H9 (cell line): ENCODE measurements around the gene ATP8A1. TPM values are rescaled to one million over a fixed set of nuclear protein-coding genes. Genes with fewer than 3 reads are reported as not detected.

Experiments
- DNase-seq: peaks from one replicate; pipeline ENCODE4 v3.0.0-alpha.2; 2017
- H2AFZ ChIP-seq: one replicate; pipeline ENCODE4 v1.6.1; 2013; ENCODE audit warnings: mild to moderate bottlenecking, low read length, control low read depth, moderate library complexity
- H2AK5ac ChIP-seq: 2 replicates; pipeline ENCODE4 v1.6.1; 2013; ENCODE audit warnings: low read length, control low read depth, mixed read lengths; ENCODE audit not compliant: insufficient read length
- H2BK120ac ChIP-seq: one replicate; pipeline ENCODE4 v1.6.1; 2013; ENCODE audit warnings: low read depth, mild to moderate bottlenecking, low read length, control low read depth, inconsistent platforms; ENCODE audit not compliant: poor library complexity, severe bottlenecking
- H2BK12ac ChIP-seq: 2 replicates; pipeline ENCODE4 v1.6.1; 2013; ENCODE audit warnings: low read length, control low read depth, mixed read lengths, low read depth; ENCODE audit not compliant: insufficient read length
- H2BK15ac ChIP-seq: 2 replicates; pipeline ENCODE4 v1.6.1; 2013; ENCODE audit warnings: low read depth, low read length, control low read depth
- H2BK20ac ChIP-seq: one replicate; pipeline ENCODE4 v1.6.1; 2013; ENCODE audit warnings: low read depth, mild to moderate bottlenecking, low read length, control low read depth, inconsistent platforms; ENCODE audit not compliant: poor library complexity, severe bottlenecking
- H2BK5ac ChIP-seq: 2 replicates; pipeline ENCODE4 v1.6.1; 2013; ENCODE audit warnings: low read length, control low read depth, mixed read lengths; ENCODE audit not compliant: insufficient read length
- H3K14ac ChIP-seq: 2 replicates; pipeline ENCODE4 v1.6.1; 2013; ENCODE audit warnings: low read length, control low read depth; ENCODE audit not compliant: insufficient read depth
- H3K18ac ChIP-seq: 2 replicates; pipeline ENCODE4 v1.6.1; 2013; ENCODE audit warnings: low read depth, mild to moderate bottlenecking, mixed read lengths, low read length, control low read depth; ENCODE audit not compliant: insufficient read length
- H3K23ac ChIP-seq: 2 replicates; pipeline ENCODE4 v1.6.1; 2013; ENCODE audit warnings: low read length, control low read depth, mixed read lengths, low read depth; ENCODE audit not compliant: insufficient read length
- H3K23me2 ChIP-seq: 2 replicates; pipeline ENCODE4 v1.6.1; 2013; ENCODE audit warnings: low read depth, mild to moderate bottlenecking, mixed read lengths, low read length, control low read depth; ENCODE audit not compliant: insufficient read length, poor library complexity, severe bottlenecking
- H3K27ac ChIP-seq: 2 replicates; pipeline ENCODE4 v1.5.1; 2013; ENCODE audit warnings: low read length, control low read depth, mixed read lengths, low read depth; ENCODE audit not compliant: insufficient read length
- H3K27me3 ChIP-seq: 2 replicates; pipeline ENCODE4 v1.6.1; 2013; ENCODE audit warnings: low read length, control low read depth, inconsistent platforms; ENCODE audit not compliant: insufficient read depth
- H3K4ac ChIP-seq: 2 replicates; pipeline ENCODE4 v1.6.1; 2013; ENCODE audit warnings: low read depth, mild to moderate bottlenecking, control low read depth, inconsistent platforms, low read length, moderate library complexity
- H3K4me1 ChIP-seq: 2 replicates; pipeline ENCODE4 v1.6.1; 2013; ENCODE audit warnings: low read length, control low read depth, inconsistent platforms; ENCODE audit not compliant: insufficient read depth
- H3K4me2 ChIP-seq: 2 replicates; pipeline ENCODE4 v1.6.1; 2013; ENCODE audit warnings: low read length, control low read depth, mixed read lengths; ENCODE audit not compliant: insufficient read length, insufficient read depth
- H3K56ac ChIP-seq: 2 replicates; pipeline ENCODE4 v1.6.1; 2013; ENCODE audit warnings: low read depth, mild to moderate bottlenecking, mixed read lengths, low read length, control low read depth; ENCODE audit not compliant: insufficient read length
- H3K79me1 ChIP-seq: 2 replicates; pipeline ENCODE4 v1.6.1; 2013; ENCODE audit warnings: low read depth, mild to moderate bottlenecking, moderate library complexity, low read length, control low read depth, inconsistent platforms; ENCODE audit not compliant: insufficient read depth, poor library complexity, severe bottlenecking
- H3K79me2 ChIP-seq: 2 replicates; pipeline ENCODE4 v1.6.1; 2013; ENCODE audit warnings: low read length, control low read depth, inconsistent platforms; ENCODE audit not compliant: insufficient read depth
- H3K9ac ChIP-seq: 2 replicates; pipeline ENCODE4 v1.6.1; 2013; ENCODE audit warnings: low read length, control low read depth, mixed read lengths; ENCODE audit not compliant: insufficient read length; ENCODE audit errors: extremely low read depth
- H3K9me3 ChIP-seq: one replicate; pipeline ENCODE4 v1.6.1; 2013; ENCODE audit warnings: low read depth, low read length, inconsistent platforms; ENCODE audit not compliant: control insufficient read depth
- H3T11ph ChIP-seq: one replicate; pipeline ENCODE4 v1.6.1; 2013; ENCODE audit warnings: mild to moderate bottlenecking, low read length, control low read depth, inconsistent platforms
- H4K20me1 ChIP-seq: one replicate; pipeline ENCODE4 v1.6.1; 2013; ENCODE audit not compliant: control insufficient read depth, insufficient read length, insufficient read depth
- H4K5ac ChIP-seq: 2 replicates; pipeline ENCODE4 v1.6.1; 2013; ENCODE audit warnings: low read depth, mild to moderate bottlenecking, mixed read lengths, low read length, control low read depth; ENCODE audit not compliant: insufficient read length
- H4K8ac ChIP-seq: replicated peaks from 2 replicates; pipeline ENCODE4 v1.6.1; 2013; ENCODE audit warnings: low read length, control low read depth, mixed read lengths, low read depth; ENCODE audit not compliant: insufficient read length
- H4K91ac ChIP-seq: 2 replicates; pipeline ENCODE4 v1.6.1; 2013; ENCODE audit warnings: low read depth, mild to moderate bottlenecking, moderate library complexity, mixed read lengths, low read length, control low read depth; ENCODE audit not compliant: insufficient read length
- H3K27ac Mint-ChIP-seq, 3 experiments: 2 replicates in 2 of 3; 3 replicates in 1 of 3; pipeline ENCODE4 v1.8.0; 2020 to 2021; ENCODE audit warnings: mixed read lengths in 3 of 3, mild to moderate bottlenecking in 1 of 3, moderate library complexity in 1 of 3
- H3K27me3 Mint-ChIP-seq: 2 replicates; pipeline ENCODE4 v1.8.0; 2021; ENCODE audit warnings: low read depth, mild to moderate bottlenecking, moderate library complexity, mixed read lengths
- H3K36me3 Mint-ChIP-seq, 3 experiments: 2 replicates in 2 of 3; 3 replicates in 1 of 3; pipeline ENCODE4 v1.8.0; 2020 to 2021; ENCODE audit warnings: low read depth in 3 of 3, mixed read lengths in 3 of 3; ENCODE audit not compliant: insufficient read depth in 1 of 3
- H3K4me1 Mint-ChIP-seq, 2 experiments: 2 replicates each; pipeline ENCODE4 v1.8.0; 2020; ENCODE audit warnings: mixed read lengths in 2 of 2
- H3K4me3 Mint-ChIP-seq, 2 experiments: 2 replicates in 1 of 2; 3 replicates in 1 of 2; pipeline ENCODE4 v1.8.0; 2020 to 2021; ENCODE audit warnings: mild to moderate bottlenecking in 2 of 2, mixed read lengths in 2 of 2, moderate library complexity in 1 of 2
- H3K9me3 Mint-ChIP-seq, 2 experiments: 2 replicates in 1 of 2; 3 replicates in 1 of 2; pipeline ENCODE4 v1.8.0; 2020; ENCODE audit warnings: mild to moderate bottlenecking in 2 of 2, mixed read lengths in 2 of 2, moderate library complexity in 1 of 2
- CTCF ChIP-seq: fragments of 200-600 bp; sonication (generic); conservative IDR thresholded peaks from 3 replicates; pipeline ENCODE4 v1.8.0; 2021; ENCODE audit warnings: antibody characterized with exemption, mild to moderate bottlenecking
- WGBS: extraction: QIAGEN DNeasy Blood & Tissue Kit; methylation state at CpG from one replicate; pipeline ENCODE4 v1.1.7; 2013; ENCODE audit warnings: missing lambda C conversion rate, low lambda C conversion rate, mixed read lengths; ENCODE audit not compliant: insufficient read length; ENCODE audit errors: extremely low coverage; 5-methylcytosine and 5-hydroxymethylcytosine counted together
- total RNA-seq: library from RNA; stranded (reverse); gene quantifications from 2 replicates; pipeline ENCODE4 v1.2.1, GENCODE V29; 2021

The ATP8A1 gene
- total RNA-seq, 1 experiment from 2014 or later: 5.1 TPM

GRCh38 chr4:42610941-42611340 is 46.0 kb downstream of the ATP8A1 start:
- no peak overlapping the region for H3K23ac ChIP-seq
- no peak for TF ChIP-seq CTCF
- H3K4me2 ChIP-seq: no peak overlapping the region
- H2BK20ac ChIP-seq: no peak overlapping the region
- no peak overlapping the region for H3K9ac ChIP-seq
- no peak overlapping the region for H2BK15ac ChIP-seq
- no peak overlapping the region for H3K18ac ChIP-seq
- Mint-ChIP-seq H3K9me3 (no peaks in the 10 kb centered on the region), H3K27ac (no peak overlapping the region), H3K27me3 (no peaks in the 10 kb centered on the region), H3K36me3 (peaks cover 2 to 9% (median 6%) of the 10 kb centered on the region in 3 experiments; a peak in 6 of 7 replicates), H3K4me3 (no peak overlapping the region), H3K4me1 (peaks cover 0 to 2% of the 10 kb centered on the region in 2 experiments; a peak in 1 of 4 replicates)
- no peaks in the 10 kb centered on the region for H3K79me2 ChIP-seq
- no peak overlapping the region for H3K14ac ChIP-seq
- DNase-seq: no peak
- H3K56ac ChIP-seq: no peak overlapping the region
- H2BK12ac ChIP-seq: no peak overlapping the region
- no peak overlapping the region for H4K5ac ChIP-seq
- no peak overlapping the region for H2BK120ac ChIP-seq
- H4K20me1 ChIP-seq: no peaks in the 10 kb centered on the region
- no peak overlapping the region for H3K4ac ChIP-seq
- WGBS: no CpG with 5 or more reads among the region's 4 CpGs
- H3T11ph ChIP-seq: no peak overlapping the region
- no peak overlapping the region for H4K8ac ChIP-seq
- no peak overlapping the region for H2BK5ac ChIP-seq
- no peaks in the 10 kb centered on the region for H3K79me1 ChIP-seq
- no peaks in the 10 kb centered on the region for H3K9me3 ChIP-seq
- H3K27me3 ChIP-seq: no peaks in the 10 kb centered on the region
- H4K91ac ChIP-seq: no peak overlapping the region
- no peak overlapping the region for H2AK5ac ChIP-seq
- no peak overlapping the region for H3K27ac ChIP-seq
- no peaks in the 10 kb centered on the region; the same call in 1 of the 2 replicates for H3K4me1 ChIP-seq
- H2AFZ ChIP-seq: no peak overlapping the region
- H3K23me2 ChIP-seq: no peaks in the 10 kb centered on the region
